Amniotic stem cell (primary cell): ENCODE data around the gene DYSF.
A peak's percentile ranks its signal among the peaks of the same experiment; 100 is the strongest.

Experiments
- DNase-seq: peaks from one replicate; lab custom pipeline; 2025; lab: John Stamatoyannopoulos, UW

Gene DYSF

GRCh38 chr2:71530211-71530610, 76.8 kb downstream of the DYSF start:
- no peak for DNase-seq

- peak; percentile 8 for DNase-seq
Measured at GRCh38 chr2:71530641-71531332, 77.4 kb downstream of the DYSF start.

- DNase-seq: no peak
Measured at GRCh38 chr2:71531522-71532047, 78.2 kb downstream of the DYSF start.

GRCh38 chr2:71532327-71532726, 79.0 kb downstream of the DYSF start:
- no peak for DNase-seq

GRCh38 chr2:71534201-71534600, 80.8 kb downstream of the DYSF start:
- no peak for DNase-seq

- no peak for DNase-seq
Measured at GRCh38 chr2:71534826-71535225, 81.5 kb downstream of the DYSF start.

- DNase-seq: no peak
Measured at GRCh38 chr2:71535526-71535925, 82.2 kb downstream of the DYSF start.

- DNase-seq: no peak
Measured at GRCh38 chr2:71536226-71536671, 82.9 kb downstream of the DYSF start.

- DNase-seq: no peak
Measured at GRCh38 chr2:71538241-71538640, 84.9 kb downstream of the DYSF start.

GRCh38 chr2:71538656-71539265, 85.4 kb downstream of the DYSF start:
- no peak for DNase-seq

- no peak for DNase-seq
Measured at GRCh38 chr2:71540818-71541217, 87.5 kb downstream of the DYSF start.

- no peak for DNase-seq
Measured at GRCh38 chr2:71544919-71545571, 91.7 kb downstream of the DYSF start.

GRCh38 chr2:71545572-71546274, 92.4 kb downstream of the DYSF start:
- DNase-seq: peak; percentile 42

GRCh38 chr2:71546275-71546638, 92.9 kb downstream of the DYSF start:
- no peak for DNase-seq

- no peak for DNase-seq
Measured at GRCh38 chr2:71546777-71547281, 93.5 kb downstream of the DYSF start.

GRCh38 chr2:71547616-71548285, 94.4 kb downstream of the DYSF start:
- no peak for DNase-seq

GRCh38 chr2:71548646-71549425, 95.5 kb downstream of the DYSF start:
- DNase-seq: peak; percentile 15

GRCh38 chr2:71550801-71551630, 97.7 kb downstream of the DYSF start:
- DNase-seq: no peak

- DNase-seq: no peak
Measured at GRCh38 chr2:71551631-71551915, 98.2 kb downstream of the DYSF start.

GRCh38 chr2:71552356-71552755, 99.0 kb downstream of the DYSF start:
- DNase-seq: no peak
